B cell (primary cell): ENCODE data around the gene FAM184B.

ENCODE experiments used
- EZH2 ChIP-seq: IDR thresholded peaks from 2 replicates; pipeline ENCODE4 v1.6.1; 2012; ENCODE audit warnings: borderline replicate concordance, low read depth, mild to moderate bottlenecking, moderate library complexity, low read length; ENCODE audit not compliant: insufficient read depth, poor library complexity, severe bottlenecking
- TF ChIP-seq, protein P1 (sequence below): fragments of 200-600 bp; IDR thresholded peaks from one replicate; pipeline ENCODE4 v1.8.0; 2022; ENCODE audit warnings: antibody characterized with exemption, mild to moderate bottlenecking

GRCh38 chr4:17763416-17763815 is 18.0 kb downstream of the FAM184B start:
- TF ChIP-seq, protein P1, sequence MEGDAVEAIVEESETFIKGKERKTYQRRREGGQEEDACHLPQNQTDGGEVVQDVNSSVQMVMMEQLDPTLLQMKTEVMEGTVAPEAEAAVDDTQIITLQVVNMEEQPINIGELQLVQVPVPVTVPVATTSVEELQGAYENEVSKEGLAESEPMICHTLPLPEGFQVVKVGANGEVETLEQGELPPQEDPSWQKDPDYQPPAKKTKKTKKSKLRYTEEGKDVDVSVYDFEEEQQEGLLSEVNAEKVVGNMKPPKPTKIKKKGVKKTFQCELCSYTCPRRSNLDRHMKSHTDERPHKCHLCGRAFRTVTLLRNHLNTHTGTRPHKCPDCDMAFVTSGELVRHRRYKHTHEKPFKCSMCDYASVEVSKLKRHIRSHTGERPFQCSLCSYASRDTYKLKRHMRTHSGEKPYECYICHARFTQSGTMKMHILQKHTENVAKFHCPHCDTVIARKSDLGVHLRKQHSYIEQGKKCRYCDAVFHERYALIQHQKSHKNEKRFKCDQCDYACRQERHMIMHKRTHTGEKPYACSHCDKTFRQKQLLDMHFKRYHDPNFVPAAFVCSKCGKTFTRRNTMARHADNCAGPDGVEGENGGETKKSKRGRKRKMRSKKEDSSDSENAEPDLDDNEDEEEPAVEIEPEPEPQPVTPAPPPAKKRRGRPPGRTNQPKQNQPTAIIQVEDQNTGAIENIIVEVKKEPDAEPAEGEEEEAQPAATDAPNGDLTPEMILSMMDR = no peak
- no peak for TF ChIP-seq EZH2
